Tibial nerve (tissue), 4 donors: Measurements from ENCODE around the gene SIRPA.

Experiments
- CTCF ChIP-seq, 5 experiments: fragments of 200-600 bp in 3 of 5; fragments of 450-650 bp in 2 of 5; sonication (generic) in 3 of 5; IDR thresholded peaks; one replicate each; pipeline ENCODE4 v1.5.1; 2016 to 2019; ENCODE audit warnings: antibody characterized with exemption in 5 of 5, mild to moderate bottlenecking in 3 of 5, moderate library complexity in 2 of 5
- EP300 ChIP-seq, 2 donors: sonication (generic); formaldehyde crosslinking; IDR thresholded peaks; one replicate each; pipeline ENCODE4 v1.6.1; 2017; ENCODE audit warnings: antibody characterized with exemption in 2 of 2, mild to moderate bottlenecking in 1 of 2
- POLR2A ChIP-seq, 2 donors: fragments of 450-650 bp; IDR thresholded peaks; one replicate each; pipeline ENCODE4 v1.6.1; 2017; ENCODE audit warnings: antibody characterized with exemption in 2 of 2, mild to moderate bottlenecking in 2 of 2, moderate library complexity in 2 of 2

- TF ChIP-seq CTCF (IDR thresholded peaks at IDR 0.05) = no peak
- TF ChIP-seq POLR2A (IDR thresholded peaks at IDR 0.05) = no peak
- no peak for TF ChIP-seq EP300 (IDR thresholded peaks at IDR 0.05)
These were observed 17.4 kb downstream of the SIRPA start for GRCh38 chr20:1912646-1913045.
